Measurements from ENCODE around the gene KLF16. TPM values are rescaled to one million over a fixed set of nuclear protein-coding genes. Genes with fewer than 3 reads are reported as not detected.

The KLF16 gene
- total RNA-seq, 1 donor from 2014 or later = 52.4 TPM

GRCh38 chr19:1818549-1819195 is 44.7 kb downstream of the KLF16 start:
- H3K27me3 Mint-ChIP-seq (ENCODE audit: low read depth, unreplicated experiment) = no peaks in the 10 kb centered on the region
- no peaks in the 10 kb centered on the region for H3K4me1 Mint-ChIP-seq (ENCODE audit: low read depth, unreplicated experiment)
- TF ChIP-seq EZH2 (IDR thresholded peaks at IDR 0.05; ENCODE audit: insufficient read depth, low read length) (no peak), CTCF (IDR thresholded peaks at IDR 0.05; ENCODE audit: insufficient read depth, low read depth, low read length) (no peak)
- no peaks in the 10 kb centered on the region for H3K36me3 ChIP-seq (ENCODE audit: insufficient read depth, low read length)
- no peaks in the 10 kb centered on the region for H3K9me3 ChIP-seq (ENCODE audit: insufficient read depth, low read depth, low read length)
- H3K79me2 ChIP-seq (ENCODE audit: insufficient read depth, low read length) = peaks cover 5% of the 10 kb centered on the region
- no peak overlapping the region for H3K4me2 ChIP-seq (ENCODE audit: low read length)
- FAIRE-seq = no peak
- no peak overlapping the region for H3K4me3 Mint-ChIP-seq (ENCODE audit: unreplicated experiment)
- H3K4me1 ChIP-seq (ENCODE audit: insufficient read depth, low read length) = no peaks in the 10 kb centered on the region
- H3K27me3 ChIP-seq (ENCODE audit: insufficient read depth, low read length) = no peaks in the 10 kb centered on the region
- no peak overlapping the region for H2AFZ ChIP-seq (ENCODE audit: low read depth, low read length)
- DNase-seq (ENCODE audit: low read depth) = no peak
- no peaks in the 10 kb centered on the region for H3K9me3 Mint-ChIP-seq (ENCODE audit: unreplicated experiment)
- no peak overlapping the region for H3K9ac ChIP-seq (ENCODE audit: low read length)
- no peak overlapping the region for H3K4me3 ChIP-seq (ENCODE audit: insufficient read depth, low read depth, low read length)
- H3K27ac ChIP-seq (ENCODE audit: low read depth, low read length) = no peak overlapping the region
- H3K27ac Mint-ChIP-seq (ENCODE audit: unreplicated experiment) = no peak overlapping the region
- peaks cover 14% of the 10 kb centered on the region for H4K20me1 ChIP-seq (ENCODE audit: insufficient read depth, low read length)
- no peaks in the 10 kb centered on the region for H3K36me3 Mint-ChIP-seq (ENCODE audit: low read depth, unreplicated experiment)

- DNase-seq (ENCODE audit: low read depth) (no peak), FAIRE-seq (no peak)
- no peak for TF ChIP-seq EZH2 (IDR thresholded peaks at IDR 0.05; ENCODE audit: insufficient read depth, low read length)
- TF ChIP-seq CTCF (IDR thresholded peaks at IDR 0.05; ENCODE audit: insufficient read depth, low read depth, low read length) = no peak
- Histone ChIP-seq H2AFZ (ENCODE audit: low read depth, low read length) (no peak overlapping the region), H3K79me2 (ENCODE audit: insufficient read depth, low read length) (no peaks in the 10 kb centered on the region), H3K4me3 (ENCODE audit: insufficient read depth, low read depth, low read length) (no peak overlapping the region), H3K4me1 (ENCODE audit: insufficient read depth, low read length) (peaks cover 6% of the 10 kb centered on the region), H3K36me3 (ENCODE audit: insufficient read depth, low read length) (no peaks in the 10 kb centered on the region), H4K20me1 (ENCODE audit: insufficient read depth, low read length) (peaks cover 5% of the 10 kb centered on the region), H3K9me3 (ENCODE audit: insufficient read depth, low read depth, low read length) (no peaks in the 10 kb centered on the region), H3K27ac (ENCODE audit: low read depth, low read length) (no peak overlapping the region), H3K4me2 (ENCODE audit: low read length) (no peak overlapping the region), H3K27me3 (ENCODE audit: insufficient read depth, low read length) (no peaks in the 10 kb centered on the region), H3K9ac (ENCODE audit: low read length) (no peak overlapping the region)
- peaks cover 1% of the 10 kb centered on the region for H3K36me3 Mint-ChIP-seq (ENCODE audit: low read depth, unreplicated experiment)
- no peaks in the 10 kb centered on the region for H3K9me3 Mint-ChIP-seq (ENCODE audit: unreplicated experiment)
- H3K4me1 Mint-ChIP-seq (ENCODE audit: low read depth, unreplicated experiment) = no peaks in the 10 kb centered on the region
- H3K27me3 Mint-ChIP-seq (ENCODE audit: low read depth, unreplicated experiment) = no peaks in the 10 kb centered on the region
- H3K4me3 Mint-ChIP-seq (ENCODE audit: unreplicated experiment) = no peak overlapping the region
- H3K27ac Mint-ChIP-seq (ENCODE audit: unreplicated experiment) = no peak overlapping the region
Measured at GRCh38 chr19:1817553-1818179, 45.7 kb downstream of the KLF16 start.
